ENCODE measurements around the gene DIP2B. TPM values are rescaled to one million over a fixed set of nuclear protein-coding genes. Genes with fewer than 3 reads are reported as not detected.

The DIP2B gene
- total RNA-seq, 1 experiment from 2014 or later: 26.1 TPM

GRCh38 chr12:50504798-50505674, at the start of gene DIP2B (continued):
- 0 out of 2 replicates have a peak, but pooled peaks have one; percentile 48 for TF ChIP-seq AFF4 (CRISPR knock-in tag; IDR thresholded peaks at IDR 0.05; ENCODE audit: borderline replicate concordance)
- no peak for TF ChIP-seq IRF2 (CRISPR knock-in tag; IDR thresholded peaks at IDR 0.05; ENCODE audit: borderline replicate concordance, low read depth)
- TF ChIP-seq ZNF317 (CRISPR knock-in tag; IDR thresholded peaks at IDR 0.05; ENCODE audit: borderline replicate concordance, low read depth): no peak
- TF ChIP-seq E2F4 (CRISPR knock-in tag; IDR thresholded peaks at IDR 0.05; ENCODE audit: borderline replicate concordance, low read depth): peak; percentile 50; the same call in 1 of the 2 replicates
- peak; percentile 84 for TF ChIP-seq CTCF (IDR thresholded peaks at IDR 0.05)

GRCh38 chr12:50458606-50459005, 46.2 kb upstream of the DIP2B start:
- DNase-seq (ENCODE audit: low spot score) (no peak), ATAC-seq (no peak)
- Mint-ChIP-seq H3K36me3 (peaks cover 47% of the 10 kb centered on the region), H3K9me3 (no peaks in the 10 kb centered on the region), H3K27me3 (ENCODE audit: low read depth) (no peaks in the 10 kb centered on the region), H3K4me3 (no peak overlapping the region), H3K27ac (no peak overlapping the region), H3K4me1 (no peaks in the 10 kb centered on the region)
- ChIA-PET POLR2A (no interaction called here), CTCF (no interaction called here)
- TF ChIP-seq FOXJ3 (CRISPR knock-in tag; IDR thresholded peaks at IDR 0.05; ENCODE audit: borderline replicate concordance) (no peak), HMGA2 (CRISPR knock-in tag; IDR thresholded peaks at IDR 0.05) (no peak), NFATC4 (CRISPR knock-in tag; IDR thresholded peaks at IDR 0.05) (no peak), GTF2I (CRISPR knock-in tag; conservative IDR thresholded peaks at IDR 0.05) (no peak), TCF7 (CRISPR knock-in tag; IDR thresholded peaks at IDR 0.05; ENCODE audit: low read depth) (no peak), ZNF317 (CRISPR knock-in tag; IDR thresholded peaks at IDR 0.05; ENCODE audit: borderline replicate concordance, low read depth) (no peak), ZMAT4 (CRISPR knock-in tag; IDR thresholded peaks at IDR 0.05) (no peak), ZNF532 (CRISPR knock-in tag; IDR thresholded peaks at IDR 0.05; ENCODE audit: borderline replicate concordance) (no peak), FOXK1 (CRISPR knock-in tag; IDR thresholded peaks at IDR 0.05) (no peak), TP53 (CRISPR knock-in tag; IDR thresholded peaks at IDR 0.05) (no peak), EMX1 (CRISPR knock-in tag; IDR thresholded peaks at IDR 0.05) (no peak), ZNF138 (CRISPR knock-in tag; conservative IDR thresholded peaks at IDR 0.05) (no peak), GRHL2 (CRISPR knock-in tag; IDR thresholded peaks at IDR 0.05; ENCODE audit: insufficient replicate concordance, severe bottlenecking) (no peak), IRF2 (CRISPR knock-in tag; IDR thresholded peaks at IDR 0.05; ENCODE audit: borderline replicate concordance, low read depth) (no peak)
